Muscle layer of colon (tissue), 2 donors: ENCODE data around the gene NRARP.

ENCODE experiments used
- H3K27ac ChIP-seq: one replicate; pipeline ENCODE4 v1.7.0; 2013; ENCODE audit warnings: low read depth, mild to moderate bottlenecking, low read length, moderate library complexity
- H3K27me3 ChIP-seq, 2 donors: one replicate each; pipeline ENCODE4 v1.7.0; 2013; ENCODE audit warnings: low read length in 2 of 2, mild to moderate bottlenecking in 2 of 2; ENCODE audit not compliant: insufficient read depth in 2 of 2, control insufficient read depth in 1 of 2
- H3K36me3 ChIP-seq: one replicate; pipeline ENCODE4 v1.7.0; 2013; ENCODE audit warnings: mild to moderate bottlenecking, low read length; ENCODE audit not compliant: insufficient read depth
- H3K4me1 ChIP-seq: one replicate; pipeline ENCODE4 v1.7.0; 2013; ENCODE audit warnings: mild to moderate bottlenecking, low read length; ENCODE audit not compliant: insufficient read depth
- H3K4me3 ChIP-seq, 2 donors: one replicate each; pipeline ENCODE4 v1.7.0; 2013; ENCODE audit warnings: low read length in 2 of 2, low read depth in 1 of 2, mild to moderate bottlenecking in 1 of 2, moderate library complexity in 1 of 2
- H3K9ac ChIP-seq: one replicate; pipeline ENCODE4 v1.7.0; 2013; ENCODE audit warnings: low read length
- H3K9me3 ChIP-seq: one replicate; pipeline ENCODE4 v1.7.0; 2013; ENCODE audit warnings: mild to moderate bottlenecking, low read length
- donor health status: abdominal sarcoma.
- donor health status: Adenocarcinoma of cecum.

Gene NRARP

DNA sequence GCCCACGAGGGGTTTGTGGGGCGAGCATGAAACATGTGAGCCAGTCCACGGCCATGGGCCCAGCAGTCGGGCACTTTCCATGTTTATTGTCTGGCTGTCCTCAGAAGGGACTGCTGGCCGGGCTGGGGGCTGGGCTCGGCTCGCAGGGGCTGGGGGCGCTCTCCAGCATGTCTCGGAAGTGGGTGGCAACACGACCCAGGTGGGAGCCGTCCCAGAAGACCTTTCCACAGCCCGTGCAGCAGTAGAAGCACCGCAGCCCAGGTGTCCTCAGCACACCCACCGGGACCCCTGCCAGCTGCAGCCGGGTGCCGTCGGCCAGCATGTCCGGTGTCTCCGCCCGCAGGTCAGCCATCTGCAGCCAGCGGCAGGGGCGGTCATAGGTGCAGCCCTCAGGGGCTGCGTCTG is 4.8 kb upstream of the NRARP start:
- Histone ChIP-seq H3K4me3 (no peak overlapping the region), H3K4me1 (peaks cover 12% of the 10 kb centered on the region), H3K9me3 (no peaks in the 10 kb centered on the region), H3K27ac (no peak overlapping the region), H3K27me3 (peaks cover 18 to 57% of the 10 kb centered on the region in 2 donors), H3K36me3 (no peaks in the 10 kb centered on the region), H3K9ac (no peak overlapping the region)

DNA sequence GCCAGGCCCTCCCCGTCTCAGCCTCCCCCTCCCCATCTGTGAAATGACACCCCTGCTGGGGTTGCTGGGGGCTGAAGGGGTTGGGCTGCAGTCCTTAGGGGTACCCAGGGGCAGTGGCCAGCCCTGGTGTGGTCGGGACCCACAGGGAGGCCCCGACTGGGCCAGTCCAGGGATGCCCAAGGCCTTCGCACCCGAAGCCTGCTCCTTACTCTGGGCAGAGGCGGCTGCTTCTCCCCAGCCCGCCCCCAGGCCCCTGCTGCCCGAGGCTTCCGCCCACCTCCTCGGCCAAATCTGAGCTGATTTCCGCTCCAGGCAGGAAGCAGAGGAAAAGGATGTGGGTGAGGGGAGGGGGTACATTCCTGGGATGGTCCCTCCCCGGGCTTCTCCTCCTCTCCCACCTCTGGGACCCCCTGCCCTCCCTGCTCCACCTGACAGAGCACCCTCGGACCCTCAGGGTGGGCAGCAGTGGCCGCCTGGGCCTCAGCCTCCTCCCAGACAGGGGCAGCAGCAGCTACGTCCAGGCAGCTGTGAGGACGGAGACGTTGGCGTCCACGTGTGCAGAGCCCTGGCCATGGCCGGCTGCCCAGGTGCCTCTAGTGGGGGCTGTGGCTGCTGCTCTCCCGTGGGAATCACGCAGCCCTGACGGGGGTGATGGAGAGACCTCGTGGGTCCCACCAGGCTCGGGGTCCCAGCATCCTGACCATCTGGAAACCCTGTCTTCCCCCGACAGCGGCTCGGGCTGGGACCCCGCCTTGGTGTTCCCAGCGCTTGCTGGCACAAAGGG is 4.2 kb upstream of the NRARP start:
- Histone ChIP-seq H3K4me3 (no peak overlapping the region), H3K27ac (no peak overlapping the region), H3K9me3 (no peaks in the 10 kb centered on the region), H3K27me3 (peaks cover 18 to 60% of the 10 kb centered on the region in 2 donors), H3K4me1 (peaks cover 12% of the 10 kb centered on the region), H3K36me3 (no peaks in the 10 kb centered on the region), H3K9ac (no peak overlapping the region)

DNA sequence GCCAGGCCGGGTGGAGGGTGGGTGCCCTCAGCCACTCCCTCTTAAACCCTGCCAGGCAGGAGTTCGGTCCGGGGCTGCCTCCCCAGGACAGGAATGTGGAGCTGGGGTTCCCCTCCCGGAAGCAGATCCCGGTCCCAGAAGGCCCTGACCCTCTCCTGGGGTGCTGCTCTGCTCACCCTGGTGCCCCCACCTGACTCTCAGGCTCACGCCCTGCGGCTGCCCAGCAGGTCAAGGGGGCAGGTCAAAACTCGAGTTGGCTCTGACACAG is 3.7 kb upstream of the NRARP start:
- Histone ChIP-seq H3K4me3 (no peak overlapping the region), H3K9ac (no peak overlapping the region), H3K36me3 (no peaks in the 10 kb centered on the region), H3K4me1 (peaks cover 14% of the 10 kb centered on the region), H3K9me3 (no peaks in the 10 kb centered on the region), H3K27ac (no peak overlapping the region), H3K27me3 (peaks cover 20 to 65% of the 10 kb centered on the region in 2 donors)

DNA sequence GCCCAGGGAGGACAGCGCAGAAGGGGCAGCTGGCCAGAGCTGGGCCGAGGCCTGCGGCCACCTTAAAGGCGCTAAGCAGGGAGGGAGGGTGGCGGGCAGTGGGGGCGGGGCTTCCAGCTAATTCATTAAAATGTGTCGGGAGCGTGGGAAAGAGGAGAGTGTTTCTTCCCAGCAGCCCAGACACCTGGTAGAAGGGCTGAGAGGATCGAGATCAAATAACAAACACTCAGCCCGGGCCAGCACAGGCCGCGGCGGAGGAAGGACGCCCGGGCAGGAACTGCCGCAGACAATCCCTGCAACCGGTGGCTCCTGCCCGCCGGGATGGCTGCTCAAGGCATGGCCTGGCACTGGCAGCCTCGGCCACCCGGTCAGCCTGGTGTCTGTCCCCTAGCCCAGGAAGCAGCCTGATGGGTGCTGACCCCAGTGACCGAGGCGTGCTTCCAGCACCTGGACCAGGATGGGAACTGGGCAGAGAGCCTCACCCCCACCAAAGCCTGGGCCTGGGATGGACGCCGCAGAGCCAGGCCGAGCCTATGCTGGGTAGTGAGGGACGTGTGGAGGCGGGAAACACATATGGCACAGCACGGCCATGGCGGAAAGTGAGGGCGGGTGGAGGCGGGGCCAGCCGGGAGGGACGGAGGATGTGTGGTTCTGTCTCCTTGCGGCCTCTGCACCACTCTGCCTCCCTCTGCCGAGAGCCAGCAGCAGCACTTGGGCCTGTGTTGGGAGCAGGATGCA is 3.2 kb upstream of the NRARP start:
- peaks cover 19% of the 10 kb centered on the region for H3K4me1 ChIP-seq
- no peak overlapping the region for H3K27ac ChIP-seq
- H3K9me3 ChIP-seq, result no peaks in the 10 kb centered on the region
- H3K36me3 ChIP-seq, result no peaks in the 10 kb centered on the region
- H3K4me3 ChIP-seq, result no peak overlapping the region
- H3K9ac ChIP-seq, result no peak overlapping the region
- peaks cover 25 to 70% of the 10 kb centered on the region in 2 donors for H3K27me3 ChIP-seq

DNA sequence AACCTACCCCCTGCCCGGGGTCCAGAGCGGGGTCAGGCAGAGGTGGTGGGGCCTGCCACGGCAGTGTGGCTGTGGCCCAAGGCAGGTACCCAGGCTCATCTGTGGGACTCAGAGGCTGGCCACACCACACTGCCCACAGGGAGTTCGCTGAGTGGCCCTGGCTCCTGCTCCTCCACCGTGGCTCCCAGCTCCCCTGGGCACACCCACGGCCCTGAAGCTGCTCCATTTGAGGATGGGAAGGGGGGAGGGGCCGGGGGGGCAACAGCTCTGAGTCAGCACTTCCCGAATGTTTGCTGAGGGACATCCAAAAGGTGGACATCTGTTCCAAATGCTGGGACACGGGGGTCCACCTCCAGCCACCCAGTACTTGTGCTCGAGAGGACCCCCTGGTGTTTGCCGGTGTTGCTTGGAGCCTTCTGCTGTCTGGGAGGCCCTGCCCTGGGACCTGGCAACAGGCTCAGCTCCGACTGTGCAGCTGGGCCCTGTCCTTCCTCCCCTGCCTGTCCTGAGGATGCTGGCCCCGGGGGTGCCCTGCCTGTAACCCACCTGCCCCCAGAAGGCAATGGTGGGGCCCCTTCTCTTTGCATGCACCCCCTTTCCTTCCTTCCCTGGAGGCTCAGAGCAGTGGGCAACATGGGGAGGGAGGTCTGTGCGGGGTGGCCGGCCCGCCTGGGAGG is 2.5 kb upstream of the NRARP start:
- H3K9ac ChIP-seq, result no peak overlapping the region
- no peak overlapping the region for H3K27ac ChIP-seq
- H3K4me1 ChIP-seq, result peaks cover 19% of the 10 kb centered on the region
- peaks cover 32 to 77% of the 10 kb centered on the region in 2 donors for H3K27me3 ChIP-seq
- no peaks in the 10 kb centered on the region for H3K36me3 ChIP-seq
- H3K4me3 ChIP-seq, result no peak overlapping the region
- H3K9me3 ChIP-seq, result no peaks in the 10 kb centered on the region

DNA sequence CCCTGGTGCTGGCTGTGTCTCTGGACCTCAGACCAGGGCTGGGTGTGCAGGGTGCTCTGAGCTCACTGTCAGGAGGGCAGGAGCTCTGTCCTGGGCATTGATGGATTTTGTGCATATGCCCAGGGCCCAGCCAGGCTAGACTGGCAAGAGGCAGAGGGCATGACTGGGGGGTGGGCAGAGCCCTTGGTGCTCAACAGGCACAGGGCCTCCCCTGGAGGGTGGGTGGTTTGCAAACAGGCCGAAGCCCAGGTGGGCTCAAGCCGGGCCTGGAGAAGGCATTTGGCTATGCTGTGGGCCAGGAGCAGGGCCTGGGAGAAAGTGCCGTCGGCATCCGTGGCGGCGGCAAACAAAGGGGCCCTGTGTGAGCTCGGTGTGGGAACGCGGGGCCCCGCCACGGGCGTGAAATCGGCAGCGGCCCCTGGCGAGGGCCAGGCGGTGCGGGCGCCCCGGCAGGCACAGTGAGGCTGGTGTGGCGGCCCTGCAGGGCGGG is 1.9 kb upstream of the NRARP start:
- peaks cover 36 to 79% of the 10 kb centered on the region in 2 donors for H3K27me3 ChIP-seq
- no peaks in the 10 kb centered on the region for H3K9me3 ChIP-seq
- no peak overlapping the region for H3K9ac ChIP-seq
- no peak overlapping the region for H3K27ac ChIP-seq
- H3K4me1 ChIP-seq, result peaks cover 19% of the 10 kb centered on the region
- H3K4me3 ChIP-seq, result no peak overlapping the region
- no peaks in the 10 kb centered on the region for H3K36me3 ChIP-seq

DNA sequence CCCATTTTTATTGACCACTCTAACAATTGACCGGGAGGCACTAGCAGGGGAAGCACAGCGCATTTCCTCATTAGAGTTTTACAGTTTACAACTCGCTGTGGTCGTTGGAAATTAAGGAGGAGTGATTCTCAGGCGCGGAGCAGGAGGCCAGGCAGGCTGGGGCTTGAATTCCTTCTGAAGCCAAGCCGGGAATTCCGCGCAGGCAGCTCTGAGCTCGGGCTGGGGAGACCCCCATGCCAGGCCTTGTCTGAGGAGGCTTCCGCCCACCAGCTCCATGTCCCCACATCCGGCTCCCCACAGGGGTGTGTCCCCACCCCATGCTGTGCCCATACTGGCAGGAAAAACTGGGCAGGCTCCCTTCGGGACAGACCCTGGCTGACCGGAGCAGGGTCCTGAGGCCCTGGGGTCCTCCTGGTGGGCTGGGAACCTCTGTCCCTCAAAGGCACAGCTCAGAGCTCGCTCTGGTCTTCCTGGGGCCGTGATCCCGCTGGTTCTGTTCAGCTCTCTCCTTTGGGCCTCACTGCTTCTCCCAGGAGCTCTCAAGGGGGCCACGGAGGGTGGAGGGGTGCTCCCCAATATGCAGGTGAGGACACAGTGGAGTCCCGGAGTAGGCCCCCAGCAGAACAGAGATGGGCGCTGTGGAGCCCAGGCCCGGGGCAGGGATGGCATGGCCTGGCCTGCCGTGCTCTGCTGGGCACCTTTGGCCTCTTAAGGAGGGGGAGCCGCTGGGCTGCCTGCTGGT is 1.3 kb upstream of the NRARP start:
- Histone ChIP-seq H3K4me1 (peaks cover 19% of the 10 kb centered on the region), H3K36me3 (no peaks in the 10 kb centered on the region), H3K9ac (no peak overlapping the region), H3K27ac (no peak overlapping the region), H3K27me3 (peaks cover 43 to 85% of the 10 kb centered on the region in 2 donors), H3K4me3 (no peak overlapping the region), H3K9me3 (no peaks in the 10 kb centered on the region)

DNA sequence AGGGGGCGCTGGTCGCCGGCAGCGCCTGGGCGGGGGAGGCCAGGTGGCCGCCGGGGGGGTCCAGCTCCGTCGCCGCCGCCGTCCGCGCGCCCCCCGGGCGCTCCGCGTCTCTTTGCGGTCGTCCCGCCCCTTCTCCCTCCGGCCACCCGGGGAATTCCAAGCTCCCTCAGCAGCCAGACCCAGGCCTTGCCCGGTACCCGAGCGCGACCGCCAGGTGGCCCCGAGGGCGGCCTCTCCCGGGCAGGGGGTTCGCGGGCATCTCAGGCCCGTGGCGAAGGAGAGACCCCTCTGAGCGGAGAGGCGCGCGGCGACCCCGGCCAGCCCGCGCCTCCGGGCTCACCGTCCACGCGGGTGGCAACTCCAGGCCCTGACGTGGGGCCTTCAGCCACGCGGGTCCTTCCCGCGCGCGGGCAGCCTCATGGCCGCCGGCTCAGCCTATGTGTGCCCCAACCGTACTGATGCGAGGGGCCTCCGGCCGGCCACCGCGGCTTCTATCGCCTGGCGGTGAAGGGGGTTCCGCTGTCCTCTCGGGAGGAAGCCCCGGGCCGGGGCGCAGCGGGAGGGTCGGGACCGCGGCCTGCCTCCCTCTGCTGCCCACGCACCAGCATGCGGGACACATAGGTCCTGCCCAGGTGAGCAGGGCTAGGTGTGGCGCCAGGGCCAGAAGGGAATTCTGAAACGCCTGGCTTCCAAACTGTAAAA is 529 bp upstream of the NRARP start:
- peaks cover 50 to 90% of the 10 kb centered on the region in 2 donors for H3K27me3 ChIP-seq

DNA sequence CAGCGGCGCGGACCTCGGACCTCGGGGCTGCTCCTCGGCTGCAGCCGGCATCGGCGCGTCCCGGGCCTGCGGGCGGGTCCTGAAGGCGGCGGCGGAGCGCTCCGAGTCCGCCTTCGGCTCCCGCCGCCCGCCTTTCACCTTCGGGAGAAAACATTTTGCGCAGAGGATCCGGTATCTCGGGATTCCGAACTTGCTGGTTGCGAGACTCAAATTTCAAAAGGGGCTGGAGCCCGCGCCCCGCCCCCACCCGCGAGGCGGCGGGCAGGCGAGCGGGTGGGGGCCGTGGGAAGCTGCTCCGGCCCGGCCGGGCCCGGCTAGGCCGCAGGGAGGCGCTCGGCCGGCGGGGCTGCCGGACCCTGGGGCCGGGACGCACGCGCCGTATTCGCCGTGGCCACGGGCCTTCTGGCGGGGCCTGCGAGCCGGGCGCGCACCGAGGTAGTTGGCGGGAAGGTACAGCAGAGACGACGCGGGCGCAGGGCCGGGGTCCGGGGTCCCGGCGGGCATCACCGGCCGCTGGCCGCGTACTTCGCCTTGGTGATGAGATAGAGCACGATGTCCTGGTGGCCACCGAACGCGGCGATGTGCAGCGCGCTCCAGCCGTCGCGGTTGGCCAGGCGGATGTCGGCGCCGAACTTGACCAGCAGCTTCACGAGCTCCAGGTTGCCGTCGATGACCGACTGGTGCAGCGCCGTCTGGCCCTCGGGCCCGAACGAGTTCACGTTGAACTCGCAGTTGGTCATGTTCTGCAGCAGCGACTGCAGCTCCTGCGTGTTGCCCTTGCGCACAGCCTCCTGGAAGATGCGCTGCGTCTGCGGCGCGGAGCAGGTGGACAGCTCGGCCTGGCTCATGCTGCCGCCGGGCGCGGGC is 757 bp downstream of the NRARP start:
- Histone ChIP-seq H3K27ac (no peak overlapping the region), H3K4me1 (peaks cover 18% of the 10 kb centered on the region), H3K4me3 (peak overlapping the region; percentile 6 to 32), H3K27me3 (peaks cover 62 to 90% of the 10 kb centered on the region in 2 donors), H3K9me3 (no peaks in the 10 kb centered on the region), H3K36me3 (no peaks in the 10 kb centered on the region), H3K9ac (no peak overlapping the region)

More for the DNA sequence above, 529 bp upstream of the NRARP start:
- Histone ChIP-seq H3K4me1 (peaks cover 19% of the 10 kb centered on the region), H3K9me3 (no peaks in the 10 kb centered on the region), H3K36me3 (no peaks in the 10 kb centered on the region), H3K4me3 (no peak overlapping the region), H3K27ac (no peak overlapping the region), H3K9ac (no peak overlapping the region)

DNA sequence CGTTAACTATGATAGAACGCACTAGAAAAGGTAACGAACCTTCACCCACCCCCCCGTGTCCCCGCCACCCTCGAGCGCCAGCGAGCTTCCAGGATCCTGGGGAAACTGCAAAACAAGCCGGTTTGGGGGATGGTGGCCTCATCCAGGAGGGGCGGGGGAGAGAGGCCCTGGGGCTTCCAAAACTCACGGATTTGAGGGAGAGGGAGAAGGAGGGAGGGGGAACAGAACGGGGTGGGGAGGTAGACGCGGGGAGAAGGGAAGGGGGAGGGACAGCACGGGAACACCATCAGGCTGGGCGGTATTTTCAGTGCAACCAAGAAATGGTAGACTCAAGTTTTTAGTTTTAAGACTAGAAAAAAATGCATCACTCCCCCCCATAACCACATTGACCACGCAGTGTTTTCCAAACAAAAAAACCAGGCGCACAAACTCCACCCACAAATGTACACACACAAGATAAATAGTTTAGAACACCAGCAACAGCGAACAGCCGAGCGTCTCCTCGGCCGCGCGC is 1.4 kb downstream of the NRARP start:
- H3K9ac ChIP-seq, result no peak overlapping the region
- peak overlapping the region; percentile 6 to 32 for H3K4me3 ChIP-seq
- H3K9me3 ChIP-seq, result no peaks in the 10 kb centered on the region
- no peaks in the 10 kb centered on the region for H3K36me3 ChIP-seq
- no peak overlapping the region for H3K27ac ChIP-seq
- H3K27me3 ChIP-seq, result peaks cover 57 to 87% of the 10 kb centered on the region in 2 donors
- peaks cover 12% of the 10 kb centered on the region for H3K4me1 ChIP-seq
